Naive thymus-derived CD4-positive, alpha-beta T cell (primary cell): ENCODE measurements around the gene NSMF. TPM values are rescaled to one million over a fixed set of nuclear protein-coding genes. Genes with fewer than 3 reads are reported as not detected.
A peak's percentile ranks its signal among the peaks of the same experiment; 100 is the strongest.

Source experiments
- ATAC-seq: fragments of 150-1000 bp; cut with Tn5 transposase; 2 replicates; pipeline ENCODE4 v1.10.0; 2021; ENCODE audit warnings: mild to moderate bottlenecking, moderate library complexity
- CTCF ChIA-PET: fragments of 350-600 bp; sonication (Branson Sonifier 250); formaldehyde crosslinking; loops from one replicate; lab custom pipeline; 2021; ENCODE audit warnings: antibody characterized with exemption; lab: Charles Lee
- POLR2A ChIA-PET: fragments of 350-600 bp; sonication (Branson Sonifier 250); formaldehyde crosslinking; loops from one replicate; lab custom pipeline; 2021; ENCODE audit warnings: antibody characterized with exemption, inconsistent platforms; lab: Charles Lee
- DNase-seq, 9 donors: peaks; one replicate each; pipeline versions ENCODE4 v3.0.0 to v3.0.0-alpha.2; 2020 to 2022; ENCODE audit warnings: mixed read lengths in 1 of 9
- H3K27ac ChIP-seq: one replicate; pipeline ENCODE4 v1.7.0; 2013; ENCODE audit warnings: mild to moderate bottlenecking, low read depth, low read length, moderate library complexity
- H3K27me3 ChIP-seq, 2 donors: one replicate each; pipeline ENCODE4 v1.7.0; 2013; ENCODE audit warnings: low read length in 2 of 2, mild to moderate bottlenecking in 2 of 2, moderate library complexity in 2 of 2; ENCODE audit not compliant: control insufficient read depth in 2 of 2, insufficient read depth in 2 of 2
- H3K36me3 ChIP-seq, 3 experiments: 1 replicate in 2 of 3; 2 replicates in 1 of 3; pipeline ENCODE4 v1.7.0; 2013; ENCODE audit warnings: low read length in 3 of 3, mild to moderate bottlenecking in 3 of 3, moderate library complexity in 1 of 3; ENCODE audit not compliant: insufficient read depth in 3 of 3, control insufficient read depth in 2 of 3
- H3K4me1 ChIP-seq, 2 donors: one replicate each; pipeline ENCODE4 v1.7.0; 2013; ENCODE audit warnings: low read length in 2 of 2, mild to moderate bottlenecking in 2 of 2, moderate library complexity in 1 of 2; ENCODE audit not compliant: control insufficient read depth in 2 of 2, insufficient read depth in 2 of 2
- H3K4me3 ChIP-seq: 2 replicates; pipeline ENCODE4 v1.7.0; 2013; ENCODE audit warnings: mild to moderate bottlenecking, low read length
- H3K9me3 ChIP-seq, 3 experiments: 1 replicate in 2 of 3; 2 replicates in 1 of 3; pipeline ENCODE4 v1.7.0; 2013; ENCODE audit warnings: low read length in 3 of 3; ENCODE audit not compliant: control insufficient read depth in 2 of 3
- H3K27ac Mint-ChIP-seq, 9 donors: one replicate each; pipeline ENCODE4 v1.8.0; 2020 to 2022; ENCODE audit warnings: mixed read lengths in 9 of 9, mild to moderate bottlenecking in 8 of 9, moderate library complexity in 5 of 9, inconsistent platforms in 2 of 9
- H3K27me3 Mint-ChIP-seq, 5 donors: one replicate each; pipeline ENCODE4 v1.8.0; 2021 to 2022; ENCODE audit warnings: mixed read lengths in 5 of 5, mild to moderate bottlenecking in 1 of 5
- H3K36me3 Mint-ChIP-seq, 5 donors: one replicate each; pipeline ENCODE4 v1.8.0; 2020 to 2022; ENCODE audit warnings: mixed read lengths in 5 of 5, mild to moderate bottlenecking in 3 of 5, inconsistent platforms in 1 of 5
- H3K4me1 Mint-ChIP-seq, 7 donors: one replicate each; pipeline ENCODE4 v1.8.0; 2020 to 2022; ENCODE audit warnings: mixed read lengths in 7 of 7, mild to moderate bottlenecking in 3 of 7, inconsistent platforms in 1 of 7
- H3K4me3 Mint-ChIP-seq, 10 donors: one replicate each; pipeline ENCODE4 v1.8.0; 2020 to 2022; ENCODE audit warnings: mild to moderate bottlenecking in 10 of 10, mixed read lengths in 10 of 10, moderate library complexity in 6 of 10, inconsistent platforms in 2 of 10
- H3K9me3 Mint-ChIP-seq, 11 donors: one replicate each; pipeline ENCODE4 v1.8.0; 2020 to 2022; ENCODE audit warnings: mixed read lengths in 11 of 11, mild to moderate bottlenecking in 4 of 11, inconsistent platforms in 1 of 11, moderate library complexity in 1 of 11
- intact Hi-C, 2 donors: fragments of 100-400 bp; cut with micrococcal nuclease; formaldehyde crosslinking; loops; one replicate each; pipeline ENCODE4 v1.15.1; 2023
- polyA plus RNA-seq, 2 donors: library from polyadenylated mRNA; unstranded; fragments of 300-500 nt; fragmentation: Illumina TruSeq; gene quantifications; one replicate each; pipeline ENCODE4 v1.2.3, GENCODE V29; 2021
- total RNA-seq, 6 experiments: library from RNA in 5 of 6; stranded (reverse) in 5 of 6; gene quantifications; 1 replicate in 5 of 6; 2 replicates in 1 of 6; pipeline ENCODE4 v1.2.3 and lab custom pipeline; 2021 to 2026

The NSMF gene
- total and polyA plus RNA-seq, 7 experiments from 2014 or later = 10.9 to 92.0 (median 29.0) TPM

DNA sequence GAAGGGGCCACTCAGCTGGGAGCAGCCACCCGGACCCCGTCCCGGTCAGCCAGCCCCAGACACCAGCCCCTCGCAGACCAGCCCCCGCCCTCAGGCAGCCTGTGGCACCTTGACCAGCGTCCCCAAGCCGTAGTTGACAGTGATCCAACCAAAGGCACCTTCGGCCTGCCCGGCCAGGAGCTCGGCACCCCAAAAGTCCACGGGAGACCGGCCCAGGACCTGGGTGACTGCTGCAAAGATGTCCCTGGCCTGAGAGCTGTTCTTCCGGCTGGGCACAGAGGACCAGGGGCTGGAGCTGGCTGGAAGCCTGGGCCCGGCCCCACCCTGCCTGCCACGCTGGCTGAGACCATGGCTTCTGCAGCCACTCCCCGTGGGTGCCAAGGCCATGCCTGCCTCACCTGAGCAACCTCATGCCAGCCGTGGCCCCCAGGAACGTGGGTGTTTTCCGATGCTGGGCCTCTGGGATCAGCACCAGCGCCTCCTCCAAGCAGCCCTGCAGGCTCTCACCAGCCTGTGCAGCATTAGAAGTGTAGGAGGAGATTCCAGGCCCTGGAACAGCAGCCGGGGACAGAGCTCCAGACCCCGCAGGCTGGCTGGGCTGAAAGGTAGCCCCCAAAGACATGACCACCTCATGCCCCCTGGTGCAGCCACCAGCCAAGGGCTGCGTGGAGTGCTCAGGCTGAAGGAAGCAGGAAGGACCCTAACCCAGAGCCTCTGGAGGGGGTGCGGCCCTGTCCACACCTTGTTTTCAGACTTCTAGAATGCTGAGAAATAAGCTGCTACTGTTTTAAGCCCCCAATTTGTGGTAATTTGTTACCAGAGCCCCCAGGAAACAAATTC, 22.2 kb downstream of the NSMF start:
- Mint-ChIP-seq H3K4me1 (peaks cover 2 to 4% (median 3%) of the 10 kb centered on the region in 7 donors), H3K4me3 (no peak overlapping the region), H3K36me3 (peaks cover 0 to 3% (median 0%) of the 10 kb centered on the region in 5 donors), H3K27ac (no peak overlapping the region), H3K9me3 (peaks cover 0 to 1% (median 0%) of the 10 kb centered on the region in 11 donors), H3K27me3 (peaks cover 3 to 8% (median 4%) of the 10 kb centered on the region in 5 donors)
- ChIA-PET CTCF (no interaction called here), POLR2A (no interaction called here)
- ATAC-seq (no peak), DNase-seq (no peak)
- Histone ChIP-seq H3K9me3 (no peaks in the 10 kb centered on the region), H3K36me3 (no peaks in the 10 kb centered on the region), H3K27ac (no peak overlapping the region), H3K4me3 (no peak overlapping the region), H3K27me3 (no peaks in the 10 kb centered on the region), H3K4me1 (no peaks in the 10 kb centered on the region)
- intact Hi-C loops = no loop called here

DNA sequence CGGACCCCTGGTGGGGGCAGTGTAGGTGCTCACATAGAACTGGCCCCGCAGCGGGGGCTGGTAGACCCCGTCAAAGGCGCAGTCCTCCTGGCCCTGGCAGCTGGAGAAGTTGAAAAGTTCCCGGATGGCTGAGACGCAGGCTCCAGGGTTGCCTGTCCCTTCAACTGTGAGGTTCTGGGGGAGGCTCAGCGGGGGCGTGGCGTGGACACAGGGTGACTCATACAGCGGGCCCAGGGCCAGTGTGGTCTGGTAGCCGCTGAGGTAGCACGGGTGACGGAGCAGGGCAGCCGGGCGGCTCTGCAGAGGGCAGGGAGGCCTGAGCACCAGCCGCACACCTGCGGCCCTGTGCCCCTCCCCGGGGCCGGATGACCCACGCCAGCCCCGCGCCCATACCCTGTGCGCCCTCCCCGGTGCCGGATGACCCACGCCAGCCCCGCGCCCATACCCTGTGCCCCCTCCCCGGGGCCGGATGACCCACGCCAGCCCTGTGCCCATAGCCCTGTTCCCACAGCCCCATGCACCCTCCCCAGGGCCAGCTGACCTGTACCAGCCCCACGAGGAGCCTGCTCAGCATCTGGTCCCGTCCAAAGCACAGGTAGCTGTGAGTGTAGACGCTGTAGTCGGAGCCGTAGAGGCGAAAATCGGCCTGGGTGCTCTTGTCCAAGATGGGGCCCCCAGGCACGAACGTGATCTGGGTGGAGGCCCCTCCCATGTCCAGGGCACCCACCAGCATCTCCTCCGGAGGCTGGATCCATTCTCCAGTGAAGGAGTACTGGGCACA, 23.0 kb downstream of the NSMF start:
- ATAC-seq (peak; percentile 39), DNase-seq (no peak)
- intact Hi-C loops = no loop called here
- Histone ChIP-seq H3K9me3 (no peaks in the 10 kb centered on the region), H3K27me3 (no peaks in the 10 kb centered on the region), H3K4me1 (no peaks in the 10 kb centered on the region), H3K4me3 (no peak overlapping the region), H3K36me3 (no peaks in the 10 kb centered on the region), H3K27ac (no peak overlapping the region)
- Mint-ChIP-seq H3K4me3 (no peak overlapping the region), H3K4me1 (no peaks in the 10 kb centered on the region), H3K27ac (no peak overlapping the region), H3K9me3 (no peaks in the 10 kb centered on the region), H3K36me3 (no peaks in the 10 kb centered on the region), H3K27me3 (peaks cover 0 to 5% (median 0%) of the 10 kb centered on the region in 5 donors)
- POLR2A ChIA-PET = no interaction called here
- CTCF ChIA-PET = no interaction called here

DNA sequence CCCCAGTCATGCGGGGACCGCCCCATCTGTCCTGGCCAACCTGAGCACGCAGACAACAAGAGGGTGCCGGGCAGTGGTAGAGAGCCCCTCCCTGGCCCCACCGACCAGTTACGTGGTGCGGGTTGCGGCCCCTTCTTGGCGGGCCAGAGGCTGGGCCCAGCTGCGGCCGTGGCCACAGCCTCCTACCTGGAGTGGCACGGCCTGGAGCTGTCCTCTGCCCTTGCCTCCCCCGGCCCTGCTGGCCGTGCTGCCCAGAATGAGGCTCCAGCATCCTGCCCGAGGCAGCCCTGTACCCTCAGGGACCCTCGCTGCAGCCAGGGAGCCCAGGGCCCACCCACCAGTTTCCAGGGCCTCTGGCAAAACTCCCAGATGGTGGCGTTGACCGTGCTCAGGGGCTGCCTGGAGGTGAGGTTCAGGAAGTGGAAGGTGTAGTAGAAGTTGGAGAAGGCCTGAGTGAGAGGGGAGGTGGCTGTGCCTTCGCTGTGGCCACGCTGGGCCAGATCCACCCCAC, 23.7 kb downstream of the NSMF start:
- no peak overlapping the region for H3K27ac ChIP-seq
- no peaks in the 10 kb centered on the region for H3K36me3 ChIP-seq
- H3K9me3 Mint-ChIP-seq = no peaks in the 10 kb centered on the region
- ChIA-PET POLR2A (no interaction called here), CTCF (no interaction called here)
- peaks cover 0 to 5% (median 0%) of the 10 kb centered on the region in 5 donors for H3K27me3 Mint-ChIP-seq
- no peak for ATAC-seq
- no peak overlapping the region for H3K4me3 ChIP-seq
- H3K9me3 ChIP-seq = no peaks in the 10 kb centered on the region
- H3K4me1 Mint-ChIP-seq = no peaks in the 10 kb centered on the region
- H3K27ac Mint-ChIP-seq = no peak overlapping the region
- no peaks in the 10 kb centered on the region for H3K4me1 ChIP-seq
- H3K4me3 Mint-ChIP-seq = no peak overlapping the region
- intact Hi-C loops = no loop called here
- no peaks in the 10 kb centered on the region for H3K27me3 ChIP-seq
- no peaks in the 10 kb centered on the region for H3K36me3 Mint-ChIP-seq
- peak in 1 of 9 donors; percentile 5 for DNase-seq

DNA sequence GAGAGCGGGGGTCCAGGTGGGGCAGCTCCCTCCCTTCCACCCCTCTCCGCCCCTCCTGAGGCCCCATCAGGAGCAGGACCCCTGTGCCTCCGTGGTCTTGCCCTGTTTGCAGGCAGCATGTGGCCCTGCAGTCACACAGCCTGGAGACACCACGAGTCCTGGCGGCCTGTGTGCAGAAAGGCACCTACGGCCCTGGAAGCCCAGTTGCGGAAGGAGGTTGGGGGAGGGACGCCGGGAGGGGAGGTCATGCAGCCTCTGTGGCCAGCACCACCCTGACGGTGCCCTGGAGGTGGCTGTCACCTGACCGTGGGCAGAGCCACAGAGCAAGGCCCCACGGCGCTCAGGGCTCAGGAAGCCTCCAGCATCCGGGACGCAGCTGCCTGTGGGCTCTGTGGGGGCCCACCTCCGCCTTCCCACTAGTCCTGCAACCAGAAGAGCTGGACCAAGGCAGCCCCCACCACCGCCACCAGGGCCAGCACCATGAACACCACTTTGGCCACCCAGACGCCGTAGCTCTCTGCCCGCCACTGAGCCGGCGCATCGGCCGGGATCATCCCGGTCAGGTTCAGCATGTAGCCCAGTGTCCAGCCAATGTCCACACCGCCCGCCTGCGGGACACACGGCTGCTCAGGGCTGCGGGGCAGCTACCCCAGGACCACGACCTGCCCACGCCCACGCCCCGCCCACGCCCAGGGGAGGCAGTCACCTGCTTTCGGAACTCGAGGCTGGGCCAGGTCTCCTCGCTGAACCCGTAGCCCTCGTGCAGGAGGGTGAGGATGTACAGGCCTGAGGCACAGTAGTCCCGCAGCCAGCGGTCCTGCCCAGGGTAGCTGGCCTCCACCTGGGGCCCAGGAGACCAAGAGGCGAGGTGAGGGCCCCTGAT, 24.4 kb downstream of the NSMF start:
- intact Hi-C loops = no loop called here
- Histone ChIP-seq H3K27me3 (no peaks in the 10 kb centered on the region), H3K4me1 (no peaks in the 10 kb centered on the region), H3K27ac (no peak overlapping the region), H3K9me3 (no peaks in the 10 kb centered on the region), H3K4me3 (no peak overlapping the region), H3K36me3 (no peaks in the 10 kb centered on the region)
- Mint-ChIP-seq H3K27ac (no peak overlapping the region), H3K36me3 (no peaks in the 10 kb centered on the region), H3K4me1 (no peaks in the 10 kb centered on the region), H3K27me3 (peaks cover 0 to 5% (median 0%) of the 10 kb centered on the region in 5 donors), H3K9me3 (no peaks in the 10 kb centered on the region), H3K4me3 (no peak overlapping the region)
- ATAC-seq = peak; percentile 16
- no peak for DNase-seq
- POLR2A ChIA-PET = no interaction called here
- CTCF ChIA-PET = no interaction called here

DNA sequence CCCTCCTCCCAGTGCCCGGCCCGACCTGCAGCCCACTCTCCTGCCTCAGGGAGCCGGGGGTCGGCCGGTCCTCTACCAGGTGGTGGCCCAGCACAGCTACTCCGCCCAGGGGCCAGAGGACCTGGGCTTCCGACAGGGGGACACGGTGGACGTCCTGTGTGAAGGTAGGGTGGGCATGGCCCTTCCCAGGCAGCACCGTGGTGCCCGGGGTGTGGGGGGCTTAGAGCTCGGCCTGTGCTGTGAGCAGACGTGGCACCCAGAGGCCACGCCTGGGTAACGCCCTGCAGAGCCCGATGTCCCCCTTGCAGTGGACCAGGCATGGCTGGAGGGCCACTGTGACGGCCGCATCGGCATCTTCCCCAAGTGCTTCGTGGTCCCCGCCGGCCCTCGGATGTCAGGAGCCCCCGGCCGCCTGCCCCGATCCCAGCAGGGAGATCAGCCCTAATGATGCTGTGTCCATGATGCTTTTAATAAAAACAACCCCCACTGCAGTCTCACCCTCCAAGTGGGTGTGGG, 25.2 kb downstream of the NSMF start:
- H3K27ac Mint-ChIP-seq = no peak overlapping the region
- intact Hi-C loops = no loop called here
- H3K27me3 ChIP-seq = no peaks in the 10 kb centered on the region
- H3K4me1 Mint-ChIP-seq = no peaks in the 10 kb centered on the region
- H3K4me3 Mint-ChIP-seq = no peak overlapping the region
- H3K9me3 Mint-ChIP-seq = no peaks in the 10 kb centered on the region
- H3K36me3 ChIP-seq = no peaks in the 10 kb centered on the region
- H3K4me1 ChIP-seq = no peaks in the 10 kb centered on the region
- H3K36me3 Mint-ChIP-seq = no peaks in the 10 kb centered on the region
- no peaks in the 10 kb centered on the region for H3K9me3 ChIP-seq
- ATAC-seq (no peak), DNase-seq (no peak)
- ChIA-PET POLR2A (no interaction called here), CTCF (no interaction called here)
- H3K27me3 Mint-ChIP-seq = no peaks in the 10 kb centered on the region
- H3K4me3 ChIP-seq = no peak overlapping the region
- H3K27ac ChIP-seq = no peak overlapping the region

DNA sequence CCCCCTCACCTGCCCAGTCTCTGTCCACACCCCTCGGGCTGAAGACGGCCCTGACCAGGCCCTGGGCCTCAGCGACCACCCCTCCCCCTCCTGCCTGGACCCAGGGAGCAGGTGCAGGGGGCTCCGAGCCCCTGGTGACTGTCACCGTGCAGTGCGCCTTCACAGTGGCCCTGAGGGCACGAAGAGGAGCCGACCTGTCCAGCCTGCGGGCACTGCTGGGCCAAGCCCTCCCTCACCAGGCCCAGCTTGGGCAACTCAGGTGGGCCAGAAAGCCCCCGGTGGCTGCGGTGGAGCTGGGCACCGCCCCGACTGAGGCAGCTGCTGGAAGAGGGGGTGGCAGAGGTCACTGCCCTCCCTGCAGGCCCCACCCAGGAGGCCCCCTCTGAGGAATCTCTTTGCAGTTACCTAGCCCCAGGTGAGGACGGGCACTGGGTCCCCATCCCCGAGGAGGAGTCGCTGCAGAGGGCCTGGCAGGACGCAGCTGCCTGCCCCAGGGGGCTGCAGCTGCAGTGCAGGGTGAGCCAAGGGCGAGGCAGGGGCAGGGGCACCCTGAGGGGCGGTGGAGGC, 25.7 kb downstream of the NSMF start:
- DNase-seq (no peak), ATAC-seq (no peak)
- no peaks in the 10 kb centered on the region for H3K36me3 Mint-ChIP-seq
- POLR2A ChIA-PET = no interaction called here
- no peak overlapping the region for H3K27ac Mint-ChIP-seq
- Histone ChIP-seq H3K4me3 (no peak overlapping the region), H3K27ac (no peak overlapping the region), H3K4me1 (no peaks in the 10 kb centered on the region), H3K9me3 (no peaks in the 10 kb centered on the region), H3K36me3 (no peaks in the 10 kb centered on the region), H3K27me3 (no peaks in the 10 kb centered on the region)
- no peaks in the 10 kb centered on the region for H3K4me1 Mint-ChIP-seq
- no peak overlapping the region for H3K4me3 Mint-ChIP-seq
- no peaks in the 10 kb centered on the region for H3K27me3 Mint-ChIP-seq
- no peaks in the 10 kb centered on the region for H3K9me3 Mint-ChIP-seq
- CTCF ChIA-PET = no interaction called here
- intact Hi-C loops = no loop called here
